GM19328 (cell line): ENCODE data around the gene MED31.
"Not testable (repeated sequence)": the region's sequence is repeated elsewhere in the genome, so short reads cannot be mapped to it uniquely, and the experiment has no call there.

Experiments
- ATAC-seq: cut with Tn5 transposase; IDR thresholded peaks from one replicate; pipeline ENCODE4 v1.9.1; 2021; ENCODE audit warnings: mild to moderate bottlenecking, moderate library complexity; ENCODE audit not compliant: unreplicated experiment

The MED31 gene

DNA sequence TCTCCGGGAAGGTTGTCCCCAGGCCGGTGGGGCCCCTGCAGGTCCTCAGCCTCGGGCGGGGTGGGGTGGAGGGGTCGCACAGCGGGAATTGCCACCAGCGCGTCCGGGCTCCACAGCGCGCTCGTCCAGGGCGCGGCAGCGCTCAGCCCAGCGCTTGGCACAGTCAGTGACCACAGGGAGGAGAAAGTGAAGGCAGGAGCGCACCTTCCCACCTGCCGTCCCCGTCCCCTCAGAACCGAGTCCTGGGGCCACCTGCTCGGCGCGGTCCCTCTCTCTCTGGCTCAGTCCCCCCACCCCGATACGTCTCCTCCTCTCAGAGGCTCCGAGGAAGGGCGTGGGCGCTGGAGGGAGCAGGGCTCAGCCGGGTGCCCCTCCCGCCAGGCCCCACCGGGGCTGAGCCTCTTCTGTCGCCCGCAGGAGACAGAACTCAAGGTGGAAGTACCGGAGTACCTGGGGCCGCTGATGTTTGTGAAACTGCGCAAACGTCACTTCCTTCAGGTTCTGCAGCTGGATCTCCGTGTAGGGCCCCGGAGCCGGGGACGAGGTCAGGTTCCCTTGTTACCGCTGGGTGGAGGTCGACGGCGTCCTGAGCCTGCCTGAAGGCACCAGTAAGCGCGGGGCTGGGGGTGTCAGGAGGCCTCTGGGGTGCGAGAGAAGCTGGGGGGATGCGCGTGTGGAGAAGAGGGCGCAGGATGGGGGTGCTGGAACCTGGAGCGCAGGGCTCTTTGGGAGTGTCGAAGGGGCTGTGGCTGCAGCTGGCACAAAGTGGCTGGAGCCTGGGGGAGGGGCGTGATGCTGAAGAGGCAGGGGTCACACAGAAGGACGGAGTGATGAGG, 5.6 kb upstream of the MED31 start:
- ATAC-seq: not testable (repeated sequence)

DNA sequence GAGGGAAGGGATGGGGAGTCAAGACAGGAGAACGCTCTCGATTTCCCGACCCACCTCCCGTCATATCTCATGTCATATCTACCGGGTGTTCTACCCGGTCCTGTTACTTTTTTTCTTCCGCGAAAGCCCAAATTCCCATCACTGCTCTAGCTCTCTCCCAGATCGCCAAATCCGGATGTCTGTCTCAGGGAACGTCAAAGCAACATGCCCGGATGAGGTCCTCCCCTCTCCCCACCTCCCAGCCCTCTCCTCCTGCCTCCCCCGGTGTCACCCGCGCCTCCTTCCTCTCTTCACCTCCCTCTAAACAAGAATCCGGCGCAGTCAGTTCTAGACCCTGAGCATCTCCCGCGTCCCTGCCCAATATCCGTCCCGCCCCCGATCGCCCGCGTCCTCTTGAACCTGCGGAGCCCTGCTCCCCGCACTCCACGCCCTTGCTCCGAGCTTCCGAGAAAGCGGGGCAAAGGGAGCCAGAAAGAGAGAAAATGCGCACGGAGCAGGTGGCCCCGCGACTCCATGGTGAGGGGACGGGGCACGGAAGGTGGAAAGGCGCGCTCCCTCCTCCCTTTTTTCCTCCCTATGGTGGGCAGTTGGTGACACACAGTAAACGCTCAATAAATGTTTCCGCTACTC, 4.4 kb upstream of the MED31 start:
- ATAC-seq: not testable (repeated sequence)

DNA sequence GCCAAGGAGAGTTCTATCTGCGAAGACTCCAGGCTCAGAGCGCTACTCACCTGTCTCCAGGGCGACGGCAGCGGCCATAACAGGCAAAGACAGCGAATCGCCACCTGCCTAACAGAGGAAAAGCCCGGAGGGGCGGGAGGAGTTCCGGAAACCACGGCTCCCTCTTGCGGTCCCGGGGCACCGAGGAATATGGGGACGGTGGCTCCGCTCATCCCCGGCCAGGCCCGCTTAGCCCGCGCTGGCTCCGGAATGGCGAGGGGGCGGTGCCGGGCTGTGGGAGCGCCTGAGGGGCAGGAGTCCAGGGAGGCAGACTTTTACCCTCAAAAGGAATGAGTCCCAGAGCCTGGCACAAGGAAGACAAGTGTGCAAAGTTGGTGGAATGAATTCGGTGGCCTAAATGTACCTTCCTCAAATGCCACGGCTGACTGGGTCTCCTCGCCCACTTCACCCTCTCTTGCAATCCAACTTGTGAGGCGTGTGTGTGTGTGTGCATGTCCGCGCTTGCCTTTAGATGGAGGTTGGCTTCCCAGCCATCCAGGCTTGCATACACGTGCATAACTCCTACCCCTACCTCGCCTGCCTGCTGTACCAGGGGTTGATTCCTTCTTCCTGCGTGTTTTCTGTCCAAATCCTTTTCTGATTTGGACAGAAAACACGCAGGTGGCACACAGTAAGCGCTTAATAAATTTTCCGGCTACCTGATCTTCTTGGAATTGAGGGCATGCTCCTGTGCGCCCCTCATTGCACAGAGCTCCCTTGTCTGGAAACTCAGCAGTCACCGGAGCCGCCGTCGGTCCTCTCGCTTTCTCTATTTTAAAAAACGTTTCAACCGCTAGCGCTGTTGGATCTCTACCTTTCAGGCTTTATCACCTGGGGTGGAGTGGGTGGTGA, 3.7 kb upstream of the MED31 start:
- no peak for ATAC-seq

DNA sequence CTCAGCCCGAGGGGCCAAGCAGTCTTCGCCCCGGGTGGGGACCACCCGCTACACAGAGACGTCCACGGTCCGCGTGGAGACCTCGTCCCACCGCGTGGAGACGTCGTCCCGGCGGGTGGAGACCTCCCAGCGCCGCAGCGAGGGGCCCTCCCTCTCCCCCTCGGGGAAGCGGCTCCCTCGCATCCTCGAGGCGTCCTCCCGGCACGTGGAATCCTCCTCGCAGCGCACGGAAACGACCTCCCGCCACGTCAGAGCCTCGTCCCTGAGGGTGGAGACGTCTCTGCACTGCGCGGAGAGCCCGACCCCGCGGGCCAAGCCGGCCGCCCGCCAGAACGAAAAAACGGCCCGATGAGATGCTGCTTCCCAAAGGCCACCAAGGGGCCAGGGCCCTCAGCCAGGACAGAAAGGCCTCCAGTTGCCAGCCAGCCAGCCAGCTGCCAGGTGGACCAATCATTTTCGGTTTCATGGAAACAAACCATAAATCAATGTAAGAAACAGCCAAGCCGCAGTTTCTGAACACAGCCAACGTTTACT, 581 bp upstream of the MED31 start:
- ATAC-seq: no peak

DNA sequence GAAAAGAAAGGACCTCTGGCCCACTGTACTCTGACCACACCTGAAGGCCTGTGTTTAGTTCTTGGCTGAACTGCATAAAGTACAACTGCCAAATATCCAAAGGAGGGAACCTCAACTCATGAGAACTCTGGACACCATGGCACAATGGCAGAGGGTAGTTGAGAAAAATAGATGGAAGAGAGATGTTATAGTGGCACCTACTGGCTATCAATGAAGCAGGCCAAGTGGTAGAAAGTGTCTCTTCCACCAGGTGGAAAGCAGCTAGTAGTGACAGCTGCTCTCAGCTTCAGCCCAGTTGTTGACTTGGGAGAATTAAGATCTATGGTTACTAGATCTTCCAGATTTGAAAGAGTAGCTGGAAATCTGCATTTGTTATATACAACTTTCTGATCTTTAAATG, 3.2 kb downstream of the MED31 start:
- ATAC-seq: no peak

DNA sequence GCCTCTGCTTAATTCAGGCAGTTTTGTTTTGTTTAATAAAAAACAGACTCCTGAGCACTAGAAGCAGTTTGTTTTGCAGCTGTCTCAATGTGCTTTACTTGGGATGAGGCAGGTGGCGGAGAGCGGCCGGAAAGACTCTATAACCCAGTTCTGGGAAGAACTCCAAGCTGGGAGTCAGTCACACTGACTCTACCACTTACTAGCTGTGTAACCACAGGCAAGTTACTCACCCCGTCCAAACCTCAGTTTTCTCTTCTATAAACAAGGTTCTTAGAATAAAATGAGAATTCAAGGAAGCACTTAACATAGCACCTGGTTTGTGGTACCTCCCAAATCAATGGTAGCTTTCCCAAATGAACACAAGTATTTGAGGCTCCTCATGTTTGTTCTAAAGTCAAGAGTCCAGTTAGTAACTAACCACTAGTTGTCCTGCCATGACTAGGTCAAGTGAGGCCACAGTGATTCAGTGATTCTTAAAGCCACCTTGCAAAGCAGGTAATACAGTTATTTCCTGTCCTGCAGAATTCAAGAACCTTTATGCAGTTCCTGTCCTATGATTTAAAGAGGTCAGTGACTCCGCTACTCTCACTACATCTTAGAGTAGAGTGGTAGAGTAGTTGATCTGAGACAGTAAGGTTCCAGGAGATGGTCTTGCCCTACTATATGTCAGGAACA, 7.8 kb downstream of the MED31 start:
- no peak for ATAC-seq

DNA sequence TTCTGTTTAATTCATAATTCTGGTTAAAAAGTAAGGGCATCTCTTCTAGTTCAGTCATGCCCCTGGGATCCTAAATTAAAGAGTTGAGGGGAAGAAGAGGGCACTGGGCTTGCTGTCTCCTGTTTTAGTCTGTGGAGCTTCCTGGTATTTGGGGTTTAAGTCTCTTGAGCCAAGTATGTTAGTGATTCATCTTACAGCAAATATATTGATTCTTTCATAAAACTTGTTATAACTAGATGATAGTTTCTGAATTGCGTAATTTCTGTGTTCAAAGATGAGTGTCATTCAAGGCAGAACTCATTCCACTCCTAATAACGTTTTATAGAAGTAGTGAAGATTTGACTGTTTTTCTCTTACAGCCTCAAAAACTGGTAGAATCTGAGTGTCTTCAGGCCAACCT, 8.8 kb downstream of the MED31 start:
- ATAC-seq: no peak

DNA sequence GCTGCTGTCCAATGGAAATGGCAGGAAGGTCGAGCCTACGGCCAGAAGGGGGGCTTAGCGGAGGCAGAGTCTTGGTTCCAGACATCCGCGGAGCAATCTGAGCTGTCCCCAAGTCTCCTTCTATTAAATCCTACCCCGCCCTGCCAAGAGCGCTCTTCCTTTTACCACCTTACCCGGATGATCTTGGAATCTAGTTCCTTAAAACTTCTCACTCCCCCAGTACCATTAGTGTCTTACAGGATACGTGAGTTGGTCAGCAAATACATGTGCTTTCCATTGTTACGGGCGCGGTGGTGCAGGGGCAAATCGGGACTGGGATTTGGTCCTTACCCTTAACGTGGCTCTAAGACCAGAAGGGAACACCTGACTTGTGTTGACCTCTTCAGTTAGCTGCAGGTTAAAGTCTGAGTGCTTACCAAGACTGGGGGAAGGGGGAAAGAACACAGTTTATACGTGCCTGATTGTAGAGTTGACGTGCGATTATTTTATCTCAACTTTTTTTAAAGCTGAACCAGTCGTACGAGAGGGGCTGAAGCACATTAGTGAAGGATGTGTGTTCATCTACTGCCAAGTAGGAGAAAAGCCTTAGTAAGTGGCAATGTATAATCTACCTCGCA, 10.1 kb downstream of the MED31 start:
- ATAC-seq: no peak

DNA sequence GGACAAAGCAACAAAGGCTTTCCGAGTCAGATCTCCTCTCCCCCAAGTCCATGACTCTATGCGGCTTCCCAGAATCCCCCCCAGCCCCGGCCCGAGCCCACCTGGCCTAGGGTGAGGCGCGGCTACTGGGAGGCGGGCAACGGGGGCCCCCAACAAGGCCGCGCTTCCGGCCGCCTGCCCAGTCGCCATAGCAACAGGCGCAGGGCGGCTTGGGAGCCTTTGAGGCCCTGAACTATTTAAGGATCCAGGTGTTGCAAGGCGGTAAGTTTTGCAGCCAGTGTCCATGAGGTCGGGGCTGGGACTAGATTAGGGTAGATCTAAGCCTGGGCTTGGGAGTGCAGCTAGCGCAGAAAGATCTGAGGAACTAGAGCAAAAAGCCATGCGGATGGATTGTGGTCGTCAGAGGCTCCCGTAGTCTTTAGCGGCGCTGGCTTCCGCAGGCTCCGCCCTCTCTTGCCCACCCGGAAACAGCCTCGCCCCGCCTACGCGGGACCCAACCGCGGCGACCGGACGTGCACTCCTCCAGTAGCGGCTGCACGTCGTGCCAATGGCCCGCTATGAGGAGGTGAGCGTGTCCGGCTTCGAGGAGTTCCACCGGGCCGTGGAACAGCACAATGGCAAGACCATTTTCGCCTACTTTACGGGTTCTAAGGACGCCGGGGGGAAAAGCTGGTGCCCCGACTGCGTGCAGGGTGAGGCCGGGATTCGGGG, 10.7 kb downstream of the MED31 start, which contains the start of the genes KIAA0753 and TXNDC17:
KIAA0753 (minus strand) TSS at position 176 of the 711 bp plus-strand sequence. CDS start 5,608 bp downstream, outside the sequence.
TXNDC17 (plus strand) TSS at position 525 of the 711 bp plus-strand sequence; CDS start at position 548, 23 bp downstream.
- ATAC-seq: peak; percentile 85

DNA sequence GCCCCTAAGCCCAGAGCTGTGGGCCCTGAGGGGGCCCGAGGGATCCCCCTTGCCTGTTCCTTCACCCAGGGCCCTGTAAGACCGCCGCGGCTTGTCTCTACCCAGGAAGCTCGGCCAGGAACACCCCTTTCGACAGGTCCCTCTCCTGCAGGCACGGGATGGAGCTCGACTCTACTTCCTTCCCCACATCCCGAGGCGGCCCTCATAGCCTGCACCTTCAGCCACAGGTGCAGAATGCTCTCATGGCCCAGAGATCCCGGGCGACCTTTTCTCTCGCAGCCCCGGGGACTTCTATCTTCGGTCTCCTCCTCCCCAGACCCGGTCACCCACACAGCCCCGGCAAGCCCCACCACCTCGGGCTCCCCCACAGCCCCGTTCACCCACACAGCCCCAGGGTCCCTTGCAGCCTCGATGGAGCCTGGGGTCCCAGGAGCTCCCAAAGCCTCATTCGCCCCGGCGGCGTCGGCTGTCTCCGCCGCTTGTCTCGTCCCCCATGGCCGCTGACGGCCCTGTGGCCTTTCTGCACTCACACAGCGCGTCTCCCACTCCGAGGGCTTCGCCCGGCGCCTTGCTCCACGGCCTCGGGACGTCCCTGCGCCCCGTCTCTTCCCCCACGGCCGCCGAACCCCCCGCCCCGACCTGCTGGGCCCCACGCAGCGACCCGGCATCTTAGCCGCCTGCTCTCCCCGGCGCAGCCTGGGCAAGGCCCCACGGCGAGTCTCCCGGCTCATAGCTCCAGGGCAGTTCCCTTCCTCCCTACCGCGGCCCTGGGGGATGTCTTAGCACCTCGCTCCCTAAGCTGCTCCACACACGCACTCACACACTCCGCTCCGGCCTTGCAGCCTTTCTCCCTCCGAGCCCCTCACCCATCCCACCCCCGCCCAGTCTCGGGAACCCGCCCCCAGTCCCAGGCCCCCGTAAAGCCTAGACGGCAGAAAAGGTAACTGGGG, 11.5 kb downstream of the MED31 start:
- peak; percentile 10 for ATAC-seq

DNA sequence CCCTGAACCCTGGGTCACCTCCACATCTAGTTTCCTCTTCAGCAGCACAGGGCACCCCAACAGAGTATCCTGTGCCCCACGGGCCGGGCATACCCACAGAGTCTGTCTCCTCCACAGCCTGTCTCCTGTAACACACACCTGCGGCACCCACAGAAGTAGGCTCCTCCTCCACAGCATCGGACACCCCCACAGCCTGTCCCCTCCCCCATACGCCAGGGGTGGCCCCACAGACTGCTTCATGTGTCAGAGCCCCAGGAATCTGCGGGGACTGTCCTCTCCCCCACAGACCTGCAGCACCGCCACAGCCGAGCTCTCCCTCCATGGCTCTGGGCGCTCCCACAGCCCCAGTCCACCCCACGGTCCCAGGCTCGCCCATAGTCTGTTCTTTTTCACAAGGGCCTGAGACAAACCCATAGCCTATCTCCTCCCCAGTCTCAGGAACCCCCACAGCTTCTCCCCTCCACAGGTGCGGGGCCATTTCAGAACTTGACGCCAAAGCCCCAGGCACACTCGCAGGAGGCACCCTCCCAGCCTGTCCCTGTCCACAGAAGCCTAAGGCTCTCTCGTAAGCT, 12.3 kb downstream of the MED31 start:
- no peak for ATAC-seq

DNA sequence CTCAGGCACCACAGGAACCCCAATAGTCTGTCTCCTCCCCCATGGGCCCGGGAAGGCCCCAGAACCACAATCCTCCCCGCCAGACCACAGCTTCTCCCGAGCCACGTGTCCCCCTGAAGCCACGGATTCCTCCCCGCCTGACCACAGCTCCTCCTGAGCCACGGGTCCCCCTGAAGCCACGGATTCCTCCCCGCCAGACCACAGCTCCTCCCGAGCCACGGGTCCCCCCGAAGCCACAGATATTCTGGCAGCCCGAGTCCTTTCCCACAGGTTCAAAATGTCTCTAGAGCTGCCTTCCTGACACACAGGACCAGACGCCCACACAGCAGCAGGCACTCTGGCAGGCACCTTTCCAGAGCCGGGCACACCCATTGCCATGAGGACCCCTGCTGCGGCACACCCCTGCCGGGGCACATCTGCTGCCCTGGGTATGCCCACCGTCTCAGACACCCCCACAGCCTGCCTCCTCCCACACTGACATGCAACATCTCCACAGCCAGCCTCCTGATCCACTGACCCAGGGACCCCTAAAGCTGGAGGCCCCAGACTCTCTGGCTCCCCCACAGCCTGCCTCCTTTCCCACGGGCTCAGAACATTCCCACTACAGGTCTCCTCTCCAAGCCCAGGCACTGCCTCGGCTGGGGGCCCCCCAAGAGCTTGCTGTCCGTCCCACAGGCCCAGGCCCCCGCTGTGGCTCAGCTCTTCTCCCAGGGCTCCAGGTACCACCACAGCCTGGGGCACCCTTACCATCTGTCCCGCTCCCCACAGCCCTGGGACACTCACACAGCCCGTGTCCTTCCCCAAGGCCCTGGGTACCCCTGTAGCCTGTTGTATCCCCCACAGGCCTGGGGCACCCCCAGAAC, 13.1 kb downstream of the MED31 start:
- ATAC-seq: no peak

DNA sequence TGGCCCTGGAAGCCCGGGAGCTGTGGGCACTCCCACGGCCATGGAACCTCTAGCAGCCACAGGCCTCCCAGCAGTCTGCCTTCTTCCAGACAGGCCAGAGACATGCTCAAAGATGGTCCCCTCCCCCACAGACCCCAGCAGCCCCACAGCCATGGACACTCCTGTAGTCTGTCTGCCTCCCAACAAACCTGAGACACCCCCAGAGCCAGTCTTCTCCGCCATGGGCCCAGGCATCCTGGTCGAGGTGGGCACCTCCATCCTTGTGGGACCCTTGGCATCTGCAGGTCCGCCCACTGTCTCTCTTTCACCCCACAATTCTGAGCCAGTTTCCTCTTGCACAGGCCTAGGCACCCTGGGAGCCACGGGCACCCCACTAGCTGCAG, 14.0 kb downstream of the MED31 start:
- ATAC-seq: no peak

DNA sequence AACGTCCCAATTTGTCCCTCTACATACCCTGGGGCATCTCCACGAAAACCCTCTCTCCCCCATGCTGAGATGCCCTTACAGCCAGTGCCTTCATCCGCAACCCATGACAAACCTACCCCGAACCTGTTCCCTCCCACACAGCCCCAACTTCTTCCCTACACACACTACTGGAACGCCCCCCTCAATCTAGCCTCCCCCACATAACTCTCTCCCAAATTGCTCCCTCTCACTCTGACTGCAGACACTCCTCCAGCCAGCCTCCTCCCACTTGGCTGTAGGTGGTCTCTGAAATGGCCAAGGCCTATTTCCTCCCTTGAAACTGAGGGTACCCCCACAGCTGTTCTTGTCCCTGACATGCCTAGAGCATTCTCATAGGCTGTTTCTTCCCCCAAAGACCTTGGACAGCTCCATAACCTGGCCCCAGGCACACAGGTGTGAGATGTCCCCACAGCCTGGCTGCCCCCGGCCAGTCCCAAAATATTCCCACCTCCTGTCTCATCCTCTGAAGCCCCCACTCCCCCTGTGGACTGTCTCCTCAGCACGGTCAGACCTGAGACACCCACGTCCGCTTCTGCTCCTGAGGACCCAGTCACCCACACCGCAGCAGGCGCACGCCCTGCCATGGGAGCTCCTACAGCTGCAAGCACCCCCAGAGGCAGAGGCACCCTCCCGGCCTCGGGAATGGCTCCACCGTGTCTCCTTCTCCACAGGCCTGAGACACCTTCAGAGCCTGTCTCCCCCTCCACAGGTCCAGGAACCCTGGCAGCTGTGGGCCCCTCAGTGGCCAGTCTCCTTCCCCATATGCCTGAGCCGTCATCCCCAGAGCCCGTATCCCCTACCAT, 14.6 kb downstream of the MED31 start:
- no peak for ATAC-seq

DNA sequence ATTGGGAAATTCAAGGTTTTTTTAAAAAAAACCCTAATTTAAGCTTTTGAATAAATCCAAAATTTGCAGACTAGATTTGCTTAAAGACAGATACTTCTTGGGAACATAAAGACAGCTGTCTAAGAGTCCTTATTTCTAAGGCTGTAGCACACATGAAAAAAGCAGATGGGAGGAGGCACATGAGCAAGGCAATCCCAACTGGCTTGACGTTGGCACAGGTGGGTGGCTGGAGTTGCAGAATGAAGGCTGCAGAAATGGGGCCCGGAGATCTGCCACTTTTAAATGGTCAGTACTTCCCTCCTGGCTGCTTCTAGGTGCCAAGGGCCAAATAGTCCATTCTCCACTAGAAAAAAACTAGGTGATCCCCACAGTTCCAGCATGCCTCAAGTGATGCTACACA, 15.3 kb downstream of the MED31 start:
- no peak for ATAC-seq

DNA sequence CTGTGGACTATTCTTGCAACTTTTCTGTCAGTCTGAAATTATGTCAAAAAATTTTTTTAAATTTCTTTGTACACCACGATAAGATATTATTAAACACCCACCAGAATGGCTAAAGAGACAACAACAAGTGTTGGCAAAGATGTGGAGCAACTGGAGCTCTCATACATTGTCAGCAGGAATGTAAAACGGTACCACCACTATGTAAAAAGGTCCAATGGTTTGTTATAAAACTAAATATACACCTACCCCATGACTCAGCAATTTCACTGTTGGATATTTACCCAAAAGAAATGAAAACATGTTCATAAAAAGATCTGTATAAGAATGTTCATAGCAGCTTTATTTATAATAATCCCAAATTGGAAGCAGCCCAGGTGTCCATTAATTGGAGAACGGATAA, 18.1 kb downstream of the MED31 start:
- no peak for ATAC-seq
